ENCODE data around the gene CACUL1. TPM values are rescaled to one million over a fixed set of nuclear protein-coding genes. Genes with fewer than 3 reads are reported as not detected.

Gene CACUL1
- total and polyA plus RNA-seq, 4 donors: 3.9 to 15.8 (median 13.1) TPM

DNA sequence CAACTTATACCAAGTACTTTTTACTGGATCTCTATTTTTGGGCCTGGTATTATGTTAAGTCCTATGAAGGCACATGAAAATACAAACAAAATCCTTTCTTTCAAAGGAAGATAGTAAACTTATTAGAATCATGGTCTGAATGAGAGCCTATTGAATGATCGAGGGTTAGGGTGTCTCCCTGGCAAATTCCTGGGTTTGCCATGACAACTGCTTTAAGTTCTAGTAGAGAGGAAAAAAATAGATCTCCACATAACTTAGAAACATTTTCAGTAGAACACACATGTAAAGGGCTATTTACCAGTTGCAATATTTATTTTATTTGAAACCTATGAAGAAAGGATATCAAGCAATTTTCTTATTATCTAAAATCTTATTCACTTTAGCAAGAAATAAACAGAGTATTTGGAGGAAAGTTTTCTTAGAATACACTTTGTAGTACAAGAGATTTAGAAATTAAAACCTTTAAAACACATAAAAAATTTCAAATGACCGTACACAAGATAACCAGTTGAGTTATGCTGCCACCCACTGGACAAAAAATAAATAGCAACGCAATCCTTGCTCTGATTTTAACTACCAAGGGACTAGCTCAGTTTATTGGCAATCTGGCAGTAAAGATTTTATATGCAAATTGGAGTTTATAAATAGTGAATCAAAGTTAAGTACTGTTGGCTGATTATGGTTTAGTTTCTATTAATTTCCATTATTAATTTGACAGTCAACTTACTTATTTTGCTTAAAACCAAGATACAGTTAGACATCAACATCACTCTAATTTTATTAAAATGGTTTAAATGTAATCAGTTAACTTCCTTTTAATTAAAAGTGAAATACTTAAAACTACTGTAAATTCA is 33.9 kb downstream of the CACUL1 start:
- H3K9ac ChIP-seq (ENCODE audit: low read depth in 1 of 2, low read length in 2 of 2): peak overlapping the region in 1 of 2 donors; percentile 10
- H3K27me3 ChIP-seq (ENCODE audit: control insufficient read depth in 4 of 4, insufficient read depth in 4 of 4, low read length in 3 of 4): no peaks in the 10 kb centered on the region
- H3K4me3 ChIP-seq (ENCODE audit: low read depth in 1 of 3, low read length in 3 of 3): no peak overlapping the region
- no peak overlapping the region for H3K27ac ChIP-seq (ENCODE audit: low read depth in 1 of 2, low read length in 2 of 2)
- WGBS: 30% methylated on average over 3 of the region's 3 CpGs
- peaks cover 0 to 2% (median under 1%) of the 10 kb centered on the region in 4 donors for H3K4me1 ChIP-seq (ENCODE audit: control insufficient read depth in 4 of 4, insufficient read depth in 4 of 4, low read length in 3 of 4)
- DNase-seq (ENCODE audit: low spot score): peak; percentile 65
- H3K36me3 ChIP-seq (ENCODE audit: control insufficient read depth in 4 of 4, insufficient read depth in 3 of 4, low read depth in 1 of 4, low read length in 3 of 4): no peaks in the 10 kb centered on the region
- H3K9me3 ChIP-seq (ENCODE audit: control insufficient read depth in 4 of 4, low read length in 3 of 4): no peaks in the 10 kb centered on the region
- TF ChIP-seq, protein P1, sequence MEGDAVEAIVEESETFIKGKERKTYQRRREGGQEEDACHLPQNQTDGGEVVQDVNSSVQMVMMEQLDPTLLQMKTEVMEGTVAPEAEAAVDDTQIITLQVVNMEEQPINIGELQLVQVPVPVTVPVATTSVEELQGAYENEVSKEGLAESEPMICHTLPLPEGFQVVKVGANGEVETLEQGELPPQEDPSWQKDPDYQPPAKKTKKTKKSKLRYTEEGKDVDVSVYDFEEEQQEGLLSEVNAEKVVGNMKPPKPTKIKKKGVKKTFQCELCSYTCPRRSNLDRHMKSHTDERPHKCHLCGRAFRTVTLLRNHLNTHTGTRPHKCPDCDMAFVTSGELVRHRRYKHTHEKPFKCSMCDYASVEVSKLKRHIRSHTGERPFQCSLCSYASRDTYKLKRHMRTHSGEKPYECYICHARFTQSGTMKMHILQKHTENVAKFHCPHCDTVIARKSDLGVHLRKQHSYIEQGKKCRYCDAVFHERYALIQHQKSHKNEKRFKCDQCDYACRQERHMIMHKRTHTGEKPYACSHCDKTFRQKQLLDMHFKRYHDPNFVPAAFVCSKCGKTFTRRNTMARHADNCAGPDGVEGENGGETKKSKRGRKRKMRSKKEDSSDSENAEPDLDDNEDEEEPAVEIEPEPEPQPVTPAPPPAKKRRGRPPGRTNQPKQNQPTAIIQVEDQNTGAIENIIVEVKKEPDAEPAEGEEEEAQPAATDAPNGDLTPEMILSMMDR (IDR thresholded peaks at IDR 0.05; ENCODE audit: low read depth, low read length, missing input control): peak; percentile 86
- no peak for TF ChIP-seq RXRA (IDR thresholded peaks at IDR 0.05)
- TF ChIP-seq RAD21 (IDR thresholded peaks at IDR 0.05): peak; percentile 84 to 85

DNA sequence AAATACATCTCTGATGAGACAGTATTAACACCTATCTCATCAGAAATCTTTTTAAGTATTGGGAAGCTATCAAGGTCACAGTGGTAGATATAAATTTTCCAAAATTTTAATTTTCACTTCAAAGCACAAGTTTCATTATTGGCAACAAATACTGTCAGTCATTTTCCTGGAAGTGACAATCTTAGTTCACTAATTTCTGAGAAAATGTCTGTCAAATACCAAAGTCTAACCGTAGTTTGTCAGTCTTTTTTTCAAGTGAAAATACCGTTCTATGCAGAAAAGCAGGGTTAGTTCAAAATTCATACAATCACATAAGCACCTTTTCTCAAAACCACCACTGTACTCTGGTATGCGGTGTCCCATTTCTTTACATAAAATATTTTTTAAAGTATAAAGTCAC is 40.4 kb downstream of the CACUL1 start:
- 91% methylated on average over 3 of the region's 3 CpGs for WGBS
- Histone ChIP-seq H3K4me3 (ENCODE audit: low read depth in 1 of 3, low read length in 3 of 3) (no peak overlapping the region), H3K4me1 (ENCODE audit: control insufficient read depth in 4 of 4, insufficient read depth in 4 of 4, low read length in 3 of 4) (no peaks in the 10 kb centered on the region), H3K9ac (ENCODE audit: low read depth in 1 of 2, low read length in 2 of 2) (no peak overlapping the region), H3K27me3 (ENCODE audit: control insufficient read depth in 4 of 4, insufficient read depth in 4 of 4, low read length in 3 of 4) (no peaks in the 10 kb centered on the region), H3K27ac (ENCODE audit: low read depth in 1 of 2, low read length in 2 of 2) (no peak overlapping the region), H3K9me3 (ENCODE audit: control insufficient read depth in 4 of 4, low read length in 3 of 4) (no peaks in the 10 kb centered on the region), H3K36me3 (ENCODE audit: control insufficient read depth in 4 of 4, insufficient read depth in 3 of 4, low read depth in 1 of 4, low read length in 3 of 4) (no peaks in the 10 kb centered on the region)
- DNase-seq (ENCODE audit: low spot score): no peak
- TF ChIP-seq FOXA2 (IDR thresholded peaks at IDR 0.05): no peak
- TF ChIP-seq, protein P2, sequence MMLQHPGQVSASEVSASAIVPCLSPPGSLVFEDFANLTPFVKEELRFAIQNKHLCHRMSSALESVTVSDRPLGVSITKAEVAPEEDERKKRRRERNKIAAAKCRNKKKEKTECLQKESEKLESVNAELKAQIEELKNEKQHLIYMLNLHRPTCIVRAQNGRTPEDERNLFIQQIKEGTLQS (IDR thresholded peaks at IDR 0.05): no peak
- TF ChIP-seq, protein P3, sequence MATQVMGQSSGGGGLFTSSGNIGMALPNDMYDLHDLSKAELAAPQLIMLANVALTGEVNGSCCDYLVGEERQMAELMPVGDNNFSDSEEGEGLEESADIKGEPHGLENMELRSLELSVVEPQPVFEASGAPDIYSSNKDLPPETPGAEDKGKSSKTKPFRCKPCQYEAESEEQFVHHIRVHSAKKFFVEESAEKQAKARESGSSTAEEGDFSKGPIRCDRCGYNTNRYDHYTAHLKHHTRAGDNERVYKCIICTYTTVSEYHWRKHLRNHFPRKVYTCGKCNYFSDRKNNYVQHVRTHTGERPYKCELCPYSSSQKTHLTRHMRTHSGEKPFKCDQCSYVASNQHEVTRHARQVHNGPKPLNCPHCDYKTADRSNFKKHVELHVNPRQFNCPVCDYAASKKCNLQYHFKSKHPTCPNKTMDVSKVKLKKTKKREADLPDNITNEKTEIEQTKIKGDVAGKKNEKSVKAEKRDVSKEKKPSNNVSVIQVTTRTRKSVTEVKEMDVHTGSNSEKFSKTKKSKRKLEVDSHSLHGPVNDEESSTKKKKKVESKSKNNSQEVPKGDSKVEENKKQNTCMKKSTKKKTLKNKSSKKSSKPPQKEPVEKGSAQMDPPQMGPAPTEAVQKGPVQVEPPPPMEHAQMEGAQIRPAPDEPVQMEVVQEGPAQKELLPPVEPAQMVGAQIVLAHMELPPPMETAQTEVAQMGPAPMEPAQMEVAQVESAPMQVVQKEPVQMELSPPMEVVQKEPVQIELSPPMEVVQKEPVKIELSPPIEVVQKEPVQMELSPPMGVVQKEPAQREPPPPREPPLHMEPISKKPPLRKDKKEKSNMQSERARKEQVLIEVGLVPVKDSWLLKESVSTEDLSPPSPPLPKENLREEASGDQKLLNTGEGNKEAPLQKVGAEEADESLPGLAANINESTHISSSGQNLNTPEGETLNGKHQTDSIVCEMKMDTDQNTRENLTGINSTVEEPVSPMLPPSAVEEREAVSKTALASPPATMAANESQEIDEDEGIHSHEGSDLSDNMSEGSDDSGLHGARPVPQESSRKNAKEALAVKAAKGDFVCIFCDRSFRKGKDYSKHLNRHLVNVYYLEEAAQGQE (IDR thresholded peaks at IDR 0.05): no peak
- TF ChIP-seq, protein P4, sequence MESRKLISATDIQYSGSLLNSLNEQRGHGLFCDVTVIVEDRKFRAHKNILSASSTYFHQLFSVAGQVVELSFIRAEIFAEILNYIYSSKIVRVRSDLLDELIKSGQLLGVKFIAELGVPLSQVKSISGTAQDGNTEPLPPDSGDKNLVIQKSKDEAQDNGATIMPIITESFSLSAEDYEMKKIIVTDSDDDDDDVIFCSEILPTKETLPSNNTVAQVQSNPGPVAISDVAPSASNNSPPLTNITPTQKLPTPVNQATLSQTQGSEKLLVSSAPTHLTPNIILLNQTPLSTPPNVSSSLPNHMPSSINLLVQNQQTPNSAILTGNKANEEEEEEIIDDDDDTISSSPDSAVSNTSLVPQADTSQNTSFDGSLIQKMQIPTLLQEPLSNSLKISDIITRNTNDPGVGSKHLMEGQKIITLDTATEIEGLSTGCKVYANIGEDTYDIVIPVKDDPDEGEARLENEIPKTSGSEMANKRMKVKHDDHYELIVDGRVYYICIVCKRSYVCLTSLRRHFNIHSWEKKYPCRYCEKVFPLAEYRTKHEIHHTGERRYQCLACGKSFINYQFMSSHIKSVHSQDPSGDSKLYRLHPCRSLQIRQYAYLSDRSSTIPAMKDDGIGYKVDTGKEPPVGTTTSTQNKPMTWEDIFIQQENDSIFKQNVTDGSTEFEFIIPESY (IDR thresholded peaks at IDR 0.05): no peak
- TF ChIP-seq JUND (IDR thresholded peaks at IDR 0.05): no peak
- TF ChIP-seq RAD21 (IDR thresholded peaks at IDR 0.05): no peak
- no peak for TF ChIP-seq EGR1 (IDR thresholded peaks at IDR 0.05; ENCODE audit: low read depth in 2 of 2)
- no peak for TF ChIP-seq HNF4G (IDR thresholded peaks at IDR 0.05)
- no peak for TF ChIP-seq SP1 (IDR thresholded peaks at IDR 0.05)

Data from liver (tissue), 9 donors.